Naive thymus-derived CD4-positive, alpha-beta T cell (primary cell): ENCODE results near the gene OSBPL7. TPM values are rescaled to one million over a fixed set of nuclear protein-coding genes. Genes with fewer than 3 reads are reported as not detected.

Source experiments
- ATAC-seq: fragments of 150-1000 bp; cut with Tn5 transposase; 2 replicates; pipeline ENCODE4 v1.10.0; 2021; ENCODE audit warnings: mild to moderate bottlenecking, moderate library complexity
- CTCF ChIA-PET: fragments of 350-600 bp; sonication (Branson Sonifier 250); formaldehyde crosslinking; loops from one replicate; lab custom pipeline; 2021; ENCODE audit warnings: antibody characterized with exemption; lab: Charles Lee
- POLR2A ChIA-PET: fragments of 350-600 bp; sonication (Branson Sonifier 250); formaldehyde crosslinking; loops from one replicate; lab custom pipeline; 2021; ENCODE audit warnings: antibody characterized with exemption, inconsistent platforms; lab: Charles Lee
- DNase-seq, 9 donors: peaks; one replicate each; pipeline versions ENCODE4 v3.0.0 to v3.0.0-alpha.2; 2020 to 2022; ENCODE audit warnings: mixed read lengths in 1 of 9
- H3K27ac ChIP-seq: one replicate; pipeline ENCODE4 v1.7.0; 2013; ENCODE audit warnings: mild to moderate bottlenecking, low read depth, low read length, moderate library complexity
- H3K27me3 ChIP-seq, 2 donors: one replicate each; pipeline ENCODE4 v1.7.0; 2013; ENCODE audit warnings: low read length in 2 of 2, mild to moderate bottlenecking in 2 of 2, moderate library complexity in 2 of 2; ENCODE audit not compliant: control insufficient read depth in 2 of 2, insufficient read depth in 2 of 2
- H3K36me3 ChIP-seq, 3 experiments: 1 replicate in 2 of 3; 2 replicates in 1 of 3; pipeline ENCODE4 v1.7.0; 2013; ENCODE audit warnings: low read length in 3 of 3, mild to moderate bottlenecking in 3 of 3, moderate library complexity in 1 of 3; ENCODE audit not compliant: insufficient read depth in 3 of 3, control insufficient read depth in 2 of 3
- H3K4me1 ChIP-seq, 2 donors: one replicate each; pipeline ENCODE4 v1.7.0; 2013; ENCODE audit warnings: low read length in 2 of 2, mild to moderate bottlenecking in 2 of 2, moderate library complexity in 1 of 2; ENCODE audit not compliant: control insufficient read depth in 2 of 2, insufficient read depth in 2 of 2
- H3K4me3 ChIP-seq: 2 replicates; pipeline ENCODE4 v1.7.0; 2013; ENCODE audit warnings: mild to moderate bottlenecking, low read length
- H3K9me3 ChIP-seq, 3 experiments: 1 replicate in 2 of 3; 2 replicates in 1 of 3; pipeline ENCODE4 v1.7.0; 2013; ENCODE audit warnings: low read length in 3 of 3; ENCODE audit not compliant: control insufficient read depth in 2 of 3
- H3K27ac Mint-ChIP-seq, 9 donors: one replicate each; pipeline ENCODE4 v1.8.0; 2020 to 2022; ENCODE audit warnings: mixed read lengths in 9 of 9, mild to moderate bottlenecking in 8 of 9, moderate library complexity in 5 of 9, inconsistent platforms in 2 of 9
- H3K27me3 Mint-ChIP-seq, 5 donors: one replicate each; pipeline ENCODE4 v1.8.0; 2021 to 2022; ENCODE audit warnings: mixed read lengths in 5 of 5, mild to moderate bottlenecking in 1 of 5
- H3K36me3 Mint-ChIP-seq, 5 donors: one replicate each; pipeline ENCODE4 v1.8.0; 2020 to 2022; ENCODE audit warnings: mixed read lengths in 5 of 5, mild to moderate bottlenecking in 3 of 5, inconsistent platforms in 1 of 5
- H3K4me1 Mint-ChIP-seq, 7 donors: one replicate each; pipeline ENCODE4 v1.8.0; 2020 to 2022; ENCODE audit warnings: mixed read lengths in 7 of 7, mild to moderate bottlenecking in 3 of 7, inconsistent platforms in 1 of 7
- H3K4me3 Mint-ChIP-seq, 10 donors: one replicate each; pipeline ENCODE4 v1.8.0; 2020 to 2022; ENCODE audit warnings: mild to moderate bottlenecking in 10 of 10, mixed read lengths in 10 of 10, moderate library complexity in 6 of 10, inconsistent platforms in 2 of 10
- H3K9me3 Mint-ChIP-seq, 11 donors: one replicate each; pipeline ENCODE4 v1.8.0; 2020 to 2022; ENCODE audit warnings: mixed read lengths in 11 of 11, mild to moderate bottlenecking in 4 of 11, inconsistent platforms in 1 of 11, moderate library complexity in 1 of 11
- intact Hi-C, 2 donors: fragments of 100-400 bp; cut with micrococcal nuclease; formaldehyde crosslinking; loops; one replicate each; pipeline ENCODE4 v1.15.1; 2023
- polyA plus RNA-seq, 2 donors: library from polyadenylated mRNA; unstranded; fragments of 300-500 nt; fragmentation: Illumina TruSeq; gene quantifications; one replicate each; pipeline ENCODE4 v1.2.3, GENCODE V29; 2021
- total RNA-seq, 6 experiments: library from RNA in 5 of 6; stranded (reverse) in 5 of 6; gene quantifications; 1 replicate in 5 of 6; 2 replicates in 1 of 6; pipeline ENCODE4 v1.2.3 and lab custom pipeline; 2021 to 2026

The OSBPL7 gene
- total and polyA plus RNA-seq, 7 experiments from 2014 or later, result 4.0 to 46.1 (median 39.7) TPM

DNA sequence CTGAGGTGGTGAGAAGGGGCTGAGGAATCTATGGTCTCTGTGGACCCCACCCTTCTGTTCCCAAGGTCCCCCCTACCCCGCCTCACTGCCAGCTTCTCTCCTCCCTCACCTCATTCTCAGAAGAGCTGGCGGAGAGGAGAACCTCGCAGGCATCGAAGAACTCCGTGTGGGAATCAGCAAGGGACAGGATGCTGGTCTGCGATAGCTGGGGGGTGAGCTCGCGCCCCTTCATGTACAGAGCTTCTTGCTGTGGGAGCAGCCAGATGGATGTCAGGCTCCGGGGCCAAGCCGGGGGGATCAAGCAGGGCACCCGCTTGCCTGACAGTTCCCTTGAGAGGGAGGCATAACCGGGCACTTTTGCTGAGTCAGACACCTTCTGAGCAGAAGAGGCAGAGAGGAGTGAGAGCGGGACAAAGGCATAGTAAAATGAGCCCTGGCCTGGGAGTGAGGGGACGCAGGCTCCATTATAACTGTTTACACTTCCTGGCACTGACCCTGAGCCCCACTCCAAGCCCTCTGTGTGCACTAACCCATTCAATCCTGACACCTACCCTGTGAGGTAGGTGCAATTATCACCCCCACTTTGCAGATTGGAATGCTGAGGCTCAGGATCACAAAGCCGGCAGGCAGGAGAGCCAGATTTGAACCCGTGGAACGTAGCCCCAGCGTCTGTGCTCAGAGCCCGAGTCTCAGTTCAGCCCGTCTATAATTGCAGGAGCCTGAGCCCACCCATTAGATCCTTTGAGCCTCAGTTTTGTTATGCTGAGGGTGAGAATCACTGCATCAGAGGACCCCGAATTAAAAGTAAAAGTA, 6.3 kb downstream of the OSBPL7 start:
- Mint-ChIP-seq H3K4me1 (peaks cover under 1 to 13% (median 7%) of the 10 kb centered on the region in 7 donors), H3K27me3 (no peaks in the 10 kb centered on the region), H3K36me3 (peaks cover 13 to 43% (median 25%) of the 10 kb centered on the region in 5 donors), H3K4me3 (no peak overlapping the region), H3K9me3 (no peaks in the 10 kb centered on the region), H3K27ac (peak overlapping the region in 1 of 9 donors; percentile 55)
- intact Hi-C loops, result no loop called here
- ChIA-PET POLR2A (no interaction called here), CTCF (no interaction called here)
- H3K4me3 ChIP-seq, result no peak overlapping the region
- no peak for ATAC-seq
- H3K27me3 ChIP-seq, result no peaks in the 10 kb centered on the region
- peaks cover 16 to 92% (median 19%) of the 10 kb centered on the region in 3 experiments for H3K36me3 ChIP-seq
- H3K27ac ChIP-seq, result no peak overlapping the region
- no peak for DNase-seq
- H3K4me1 ChIP-seq, result peaks cover 0 to 4% of the 10 kb centered on the region in 2 donors
- H3K9me3 ChIP-seq, result no peaks in the 10 kb centered on the region

DNA sequence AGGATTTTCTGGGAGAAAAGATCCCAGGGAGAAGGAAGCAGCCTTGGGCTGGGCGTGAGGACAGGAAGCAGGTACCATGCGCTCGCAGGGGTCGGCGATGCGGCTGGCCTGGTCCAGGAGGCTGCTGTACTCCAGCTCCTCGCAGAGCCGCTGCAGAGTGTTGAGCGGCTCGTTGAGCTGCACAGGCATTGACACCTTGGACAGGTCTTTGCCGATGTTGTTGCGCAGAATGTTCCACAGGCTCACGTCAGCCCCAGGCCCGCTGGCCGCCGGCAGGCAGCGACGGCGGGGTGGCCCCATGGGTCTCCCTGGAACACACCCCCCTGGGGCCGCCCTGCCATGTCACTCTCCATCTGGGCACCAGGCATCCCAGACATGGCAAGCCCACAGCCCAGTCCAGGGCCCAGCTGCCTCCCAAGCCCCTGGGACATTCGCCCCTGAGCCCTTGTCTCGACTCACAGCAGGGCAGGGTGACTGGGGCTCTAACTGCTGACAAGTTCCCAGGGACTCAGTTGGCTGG, 8.0 kb downstream of the OSBPL7 start:
- intact Hi-C loops, result no loop called here
- H3K4me1 Mint-ChIP-seq, result peaks cover 0 to 13% (median 3%) of the 10 kb centered on the region in 7 donors
- H3K36me3 Mint-ChIP-seq, result peaks cover 13 to 49% (median 26%) of the 10 kb centered on the region in 5 donors
- DNase-seq (no peak), ATAC-seq (no peak)
- no peaks in the 10 kb centered on the region for H3K27me3 Mint-ChIP-seq
- no peaks in the 10 kb centered on the region for H3K9me3 Mint-ChIP-seq
- no peak overlapping the region for H3K4me3 ChIP-seq
- H3K27ac ChIP-seq, result no peak overlapping the region
- H3K4me3 Mint-ChIP-seq, result no peak overlapping the region
- H3K27me3 ChIP-seq, result no peaks in the 10 kb centered on the region
- peaks cover 0 to 5% of the 10 kb centered on the region in 2 donors for H3K4me1 ChIP-seq
- POLR2A ChIA-PET, result no interaction called here
- CTCF ChIA-PET, result no interaction called here
- no peaks in the 10 kb centered on the region for H3K9me3 ChIP-seq
- H3K36me3 ChIP-seq, result peaks cover 12 to 99% (median 23%) of the 10 kb centered on the region in 3 experiments
- H3K27ac Mint-ChIP-seq, result peak overlapping the region in 1 of 9 donors; percentile 17

DNA sequence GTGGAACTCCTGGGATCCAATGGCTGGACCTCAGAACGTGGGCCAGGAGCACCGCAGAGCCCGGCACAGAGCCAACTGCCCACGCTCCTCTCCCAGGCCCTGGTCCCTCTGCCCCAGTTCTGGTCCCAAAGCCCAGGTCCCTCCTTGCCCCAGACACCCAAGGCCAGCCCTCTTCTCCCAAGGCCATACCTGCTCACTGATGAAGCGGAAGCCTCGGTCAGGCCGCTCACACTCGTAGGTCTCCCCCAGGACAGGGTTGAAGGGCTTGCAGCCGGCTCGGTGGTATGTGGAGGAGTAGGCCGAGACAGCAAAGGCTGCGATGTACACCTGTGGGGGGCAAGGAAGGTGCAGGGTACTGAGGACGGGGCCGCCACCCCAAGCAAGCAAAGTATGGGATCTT, 8.5 kb downstream of the OSBPL7 start:
- no peak for ATAC-seq
- Mint-ChIP-seq H3K36me3 (peaks cover 13 to 49% (median 26%) of the 10 kb centered on the region in 5 donors), H3K27me3 (no peaks in the 10 kb centered on the region), H3K4me1 (peaks cover 0 to 13% (median 3%) of the 10 kb centered on the region in 7 donors), H3K9me3 (no peaks in the 10 kb centered on the region), H3K27ac (peak overlapping the region in 2 of 9 donors; percentile 17 to 26), H3K4me3 (no peak overlapping the region)
- POLR2A ChIA-PET, result no interaction called here
- no peaks in the 10 kb centered on the region for H3K9me3 ChIP-seq
- H3K27me3 ChIP-seq, result no peaks in the 10 kb centered on the region
- CTCF ChIA-PET, result no interaction called here
- no peak overlapping the region for H3K4me3 ChIP-seq
- H3K27ac ChIP-seq, result no peak overlapping the region
- intact Hi-C loops, result no loop called here
- H3K4me1 ChIP-seq, result peaks cover 0 to 5% of the 10 kb centered on the region in 2 donors
- DNase-seq, result no peak
- H3K36me3 ChIP-seq, result peaks cover 9 to 99% (median 19%) of the 10 kb centered on the region in 3 experiments

DNA sequence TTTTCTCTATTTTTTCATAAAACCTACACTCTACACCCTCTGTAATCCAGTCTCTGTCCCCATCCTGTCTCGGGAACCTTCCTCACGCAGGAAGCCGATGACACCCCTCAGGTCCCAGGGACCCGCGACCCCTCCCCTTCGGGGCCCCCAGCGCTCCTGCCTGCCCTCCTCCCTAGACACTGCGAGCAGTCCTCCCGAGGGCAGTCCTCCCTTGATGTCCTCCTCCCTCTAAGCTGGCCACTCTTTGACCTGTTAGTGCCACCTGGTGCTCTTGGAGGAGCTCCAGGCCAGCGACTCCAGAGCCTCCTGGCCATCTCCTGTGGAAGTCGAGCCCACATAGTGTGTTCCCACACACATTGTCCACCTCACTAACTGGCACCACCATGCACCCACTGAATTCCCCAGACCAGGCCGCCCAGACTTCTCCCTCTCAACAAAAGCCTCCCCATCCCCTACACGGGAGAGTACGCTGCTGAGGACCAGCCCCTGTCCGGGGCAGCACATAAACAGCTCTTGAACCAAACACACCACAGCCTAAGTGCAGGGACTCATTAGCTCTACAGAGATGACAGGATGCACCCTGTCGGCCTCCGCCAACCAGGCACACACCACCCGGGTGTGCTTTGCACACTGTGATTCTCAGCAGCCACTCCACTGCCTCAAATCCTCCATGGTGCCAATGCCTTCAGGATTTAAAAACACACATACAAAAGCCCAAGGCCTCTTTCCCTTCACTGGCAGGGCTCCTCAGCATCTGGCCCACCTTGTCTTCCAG, 9.3 kb downstream of the OSBPL7 start:
- H3K27ac Mint-ChIP-seq, result peak overlapping the region in 3 of 9 donors; percentile 26 to 83 (median 33)
- no peak overlapping the region for H3K4me3 Mint-ChIP-seq
- H3K27me3 Mint-ChIP-seq, result no peaks in the 10 kb centered on the region
- H3K4me3 ChIP-seq, result no peak overlapping the region
- intact Hi-C loops, result no loop called here
- H3K27me3 ChIP-seq, result no peaks in the 10 kb centered on the region
- H3K9me3 Mint-ChIP-seq, result no peaks in the 10 kb centered on the region
- DNase-seq (no peak), ATAC-seq (no peak)
- H3K4me1 Mint-ChIP-seq, result peaks cover 0 to 13% (median 3%) of the 10 kb centered on the region in 7 donors
- H3K9me3 ChIP-seq, result no peaks in the 10 kb centered on the region
- H3K27ac ChIP-seq, result no peak overlapping the region
- peaks cover 8 to 49% (median 25%) of the 10 kb centered on the region in 5 donors for H3K36me3 Mint-ChIP-seq
- ChIA-PET CTCF (no interaction called here), POLR2A (no interaction called here)
- H3K36me3 ChIP-seq, result peaks cover 9 to 99% (median 13%) of the 10 kb centered on the region in 3 experiments
- H3K4me1 ChIP-seq, result peaks cover 0 to 5% of the 10 kb centered on the region in 2 donors

DNA sequence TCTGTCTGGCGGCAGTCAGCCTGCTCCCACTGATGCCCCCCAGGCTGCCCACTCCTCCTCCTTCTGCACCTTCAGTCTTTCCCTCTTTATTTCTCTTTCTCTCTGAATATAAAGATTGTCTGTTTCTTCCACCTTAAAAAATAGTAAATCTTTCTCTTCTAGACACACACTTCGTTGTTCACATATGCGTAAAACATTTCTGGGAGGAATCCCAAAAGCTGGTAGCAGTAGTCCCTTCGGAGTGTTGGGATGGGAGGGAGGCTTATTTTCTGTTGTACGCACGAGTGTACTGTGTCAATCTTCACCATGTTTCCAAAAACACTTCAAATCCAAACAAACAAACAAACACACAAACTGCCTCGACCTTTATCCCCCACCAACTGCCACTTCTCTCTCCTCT, 9.9 kb downstream of the OSBPL7 start:
- no peaks in the 10 kb centered on the region for H3K27me3 ChIP-seq
- no peak overlapping the region for H3K27ac ChIP-seq
- H3K36me3 ChIP-seq, result peaks cover 9 to 100% (median 10%) of the 10 kb centered on the region in 3 experiments
- DNase-seq (no peak), ATAC-seq (no peak)
- ChIA-PET POLR2A (no interaction called here), CTCF (no interaction called here)
- H3K4me1 ChIP-seq, result peaks cover 0 to 5% of the 10 kb centered on the region in 2 donors
- Mint-ChIP-seq H3K27me3 (no peaks in the 10 kb centered on the region), H3K4me1 (peaks cover 0 to 13% (median 3%) of the 10 kb centered on the region in 7 donors), H3K27ac (peak overlapping the region in 2 of 9 donors; percentile 26 to 83), H3K4me3 (no peak overlapping the region), H3K9me3 (no peaks in the 10 kb centered on the region), H3K36me3 (peaks cover 8 to 50% (median 24%) of the 10 kb centered on the region in 5 donors)
- H3K9me3 ChIP-seq, result no peaks in the 10 kb centered on the region
- intact Hi-C loops, result no loop called here
- no peak overlapping the region for H3K4me3 ChIP-seq

DNA sequence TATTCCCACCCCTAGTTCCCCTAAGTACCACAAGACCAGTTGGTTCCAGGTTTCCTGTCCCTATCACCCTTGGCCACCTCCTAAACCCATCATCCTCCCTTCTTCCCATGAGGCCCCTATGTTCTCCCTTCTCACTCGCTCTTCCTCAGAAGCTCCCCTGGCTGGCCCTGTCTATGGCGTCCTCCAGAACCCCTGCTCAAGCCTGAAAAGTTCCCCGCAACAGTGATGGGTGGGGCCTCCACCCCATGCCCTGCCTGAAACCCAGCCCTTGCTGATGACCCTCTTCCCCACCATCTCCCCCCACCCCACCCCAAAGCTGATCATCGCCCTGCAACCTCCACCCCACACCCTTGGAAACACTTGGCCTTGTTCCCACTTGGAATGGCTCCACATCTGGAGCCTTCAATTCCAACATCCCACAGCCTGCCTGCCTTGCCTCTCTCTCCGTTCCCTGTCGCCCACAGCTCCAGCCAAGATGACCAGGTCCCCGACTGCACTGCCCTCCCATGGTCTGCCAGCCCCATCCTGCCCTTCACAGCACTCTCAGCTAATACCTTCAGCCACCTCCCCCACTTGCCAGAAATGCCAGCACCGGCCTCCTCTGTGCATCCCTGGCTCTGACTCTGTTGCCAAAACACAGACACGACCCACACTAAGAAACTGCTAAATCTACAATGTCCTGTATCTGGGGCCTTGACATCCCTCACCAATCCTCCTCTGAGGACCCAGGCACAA, 10.5 kb downstream of the OSBPL7 start:
- H3K4me1 ChIP-seq, result peaks cover 0 to 5% of the 10 kb centered on the region in 2 donors
- intact Hi-C loops, result no loop called here
- CTCF ChIA-PET, result no interaction called here
- H3K36me3 ChIP-seq, result peaks cover 4 to 96% (median 9%) of the 10 kb centered on the region in 3 experiments
- H3K4me3 Mint-ChIP-seq, result no peak overlapping the region
- ATAC-seq (no peak), DNase-seq (no peak)
- H3K27ac Mint-ChIP-seq, result peak overlapping the region in 3 of 9 donors; percentile 4 to 83 (median 18)
- H3K27me3 Mint-ChIP-seq, result no peaks in the 10 kb centered on the region
- H3K4me3 ChIP-seq, result no peak overlapping the region
- POLR2A ChIA-PET, result interaction anchor here (0.6 kb wide), 1 partner anchor 101 kb away, joined by 3 read pairs; no protein-coding TSS in a partner anchor
- H3K27me3 ChIP-seq, result no peaks in the 10 kb centered on the region
- H3K36me3 Mint-ChIP-seq, result peaks cover 8 to 50% (median 24%) of the 10 kb centered on the region in 5 donors
- H3K4me1 Mint-ChIP-seq, result peaks cover 0 to 13% (median 3%) of the 10 kb centered on the region in 7 donors
- no peaks in the 10 kb centered on the region for H3K9me3 Mint-ChIP-seq
- H3K27ac ChIP-seq, result no peak overlapping the region
- H3K9me3 ChIP-seq, result no peaks in the 10 kb centered on the region
